Ammon's horn (tissue), 1 donor: ENCODE data around the gene SLC44A3.

ENCODE experiments used
- DNase-seq: peaks from one replicate; pipeline ENCODE4 v3.0.0-alpha.2; 2016; ENCODE audit warnings: low spot score

SLC44A3 gene

DNA sequence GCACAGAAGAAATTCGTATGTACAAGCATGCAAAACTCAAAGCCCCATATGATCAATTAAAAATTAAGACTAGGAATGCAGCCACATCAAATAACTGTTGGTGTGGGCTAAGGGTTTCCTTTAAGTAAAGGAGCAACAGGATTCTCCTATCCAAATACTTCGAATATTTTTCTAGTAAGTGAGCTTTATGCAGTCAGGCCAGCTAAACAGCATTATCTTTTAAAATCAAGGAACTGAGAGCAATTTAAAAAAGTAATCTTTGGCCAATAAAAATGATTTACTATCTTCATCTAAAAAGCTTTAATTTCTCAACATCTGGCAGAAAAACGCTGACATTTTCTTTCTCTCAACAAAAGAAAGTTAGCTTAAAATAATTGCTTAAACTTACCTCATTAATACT, 87.0 kb downstream of the SLC44A3 start:
- no peak for DNase-seq

DNA sequence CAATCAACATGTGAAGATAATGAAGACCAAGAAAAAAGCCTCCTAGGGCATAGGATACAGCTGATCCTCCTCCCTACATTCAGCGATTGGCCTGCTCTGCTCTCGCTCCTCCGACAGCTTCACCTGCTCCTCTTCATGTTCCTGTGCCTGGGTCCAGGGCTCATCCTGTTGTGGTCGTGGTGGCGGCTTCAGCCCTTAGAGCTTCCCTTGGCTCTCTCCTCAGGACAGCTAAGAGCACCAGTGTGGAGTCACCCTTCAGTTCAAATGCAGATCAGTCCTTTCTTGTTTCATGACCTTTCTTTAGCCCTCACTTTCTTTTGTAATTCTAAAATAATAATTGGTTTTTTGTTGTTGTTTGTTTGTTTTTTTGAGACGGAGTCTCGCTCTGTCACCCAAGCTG, 88.0 kb downstream of the SLC44A3 start:
- DNase-seq, result no peak

- no peak for DNase-seq
Measured at GRCh38 chr1:94908965-94909364, 88.8 kb downstream of the SLC44A3 start.

GRCh38 chr1:94909486-94909885, 89.3 kb downstream of the SLC44A3 start:
- DNase-seq, result no peak

DNA sequence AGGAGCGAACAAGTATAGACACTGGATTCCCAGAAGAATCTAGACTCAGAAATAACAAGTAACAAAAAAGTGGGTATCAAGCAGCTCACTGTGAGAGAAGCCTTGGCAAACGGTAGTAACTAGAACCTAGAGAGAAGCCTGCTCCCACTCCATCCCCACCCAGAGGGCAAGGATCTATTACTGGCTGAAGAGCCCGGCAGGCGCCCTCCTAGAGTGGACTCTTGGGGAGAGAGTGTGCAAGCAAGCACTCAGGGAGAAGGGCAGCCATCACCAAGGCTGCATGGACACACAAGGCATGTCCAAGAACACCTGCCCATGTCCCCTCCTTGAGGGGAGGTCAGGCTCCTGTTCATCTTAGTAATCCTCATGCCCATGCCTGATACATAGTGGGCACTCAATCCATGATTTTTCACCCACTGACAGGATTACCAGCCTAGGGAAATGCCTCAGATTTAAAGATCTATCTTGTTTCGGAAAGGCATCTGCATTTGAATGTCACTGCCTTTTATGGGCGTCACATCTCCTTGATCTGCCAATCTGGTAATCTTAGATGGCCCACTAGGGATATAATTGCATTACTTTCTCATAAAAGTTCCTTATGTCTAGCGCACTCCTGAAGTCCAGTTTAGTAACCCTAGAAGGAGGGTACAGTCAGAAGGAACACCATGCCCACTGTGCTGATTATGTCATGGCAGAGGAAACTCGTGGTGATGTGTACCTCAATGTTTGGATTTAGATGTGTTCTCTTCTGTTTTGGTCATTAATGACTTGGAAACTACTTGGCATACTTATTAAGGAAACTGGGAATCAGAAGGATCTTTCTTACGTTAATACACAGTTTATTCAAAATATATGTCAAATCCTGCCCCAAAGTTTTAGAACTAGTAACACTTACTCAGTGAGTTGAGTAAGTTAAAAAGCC, 92.4 kb downstream of the SLC44A3 start:
- DNase-seq, result no peak

GRCh38 chr1:94917251-94917650, 97.1 kb downstream of the SLC44A3 start:
- no peak for DNase-seq

DNA sequence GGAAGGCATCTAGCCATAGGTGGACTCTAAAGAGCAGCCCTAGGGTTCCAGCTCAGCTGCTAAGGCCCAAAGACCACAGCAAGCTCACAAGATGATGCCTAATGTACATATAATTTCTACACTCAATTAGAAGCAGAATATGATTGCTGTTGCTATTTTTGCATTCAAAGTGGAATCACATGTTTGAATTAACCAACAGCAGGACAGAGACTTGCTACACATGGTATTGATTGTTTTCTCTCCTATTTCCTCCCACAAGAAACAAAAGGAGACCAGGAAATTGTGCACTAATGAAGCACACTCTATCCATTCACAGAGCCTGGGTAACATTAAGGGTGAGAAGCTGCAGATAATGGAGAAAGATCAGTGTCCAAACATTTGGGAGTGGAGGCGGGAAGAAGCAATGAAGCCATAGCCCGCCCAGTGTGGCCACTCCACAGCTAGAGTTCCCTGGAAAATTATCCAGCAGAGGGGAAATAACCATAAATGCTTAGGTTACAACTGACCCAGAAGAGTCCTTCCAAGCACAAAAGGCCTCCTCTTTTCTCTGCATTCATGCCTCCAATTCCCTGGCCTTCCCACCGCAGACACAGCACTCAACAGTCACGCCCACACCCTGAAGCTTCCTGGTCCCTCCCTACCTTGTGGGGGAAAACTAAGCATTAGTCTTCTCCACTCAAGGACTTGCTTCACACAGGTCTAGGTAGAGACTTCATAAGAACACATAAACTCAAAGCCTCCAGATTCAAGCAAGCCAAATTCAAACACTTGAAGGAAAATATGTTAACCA, 99.3 kb downstream of the SLC44A3 start:
- no peak for DNase-seq

DNA sequence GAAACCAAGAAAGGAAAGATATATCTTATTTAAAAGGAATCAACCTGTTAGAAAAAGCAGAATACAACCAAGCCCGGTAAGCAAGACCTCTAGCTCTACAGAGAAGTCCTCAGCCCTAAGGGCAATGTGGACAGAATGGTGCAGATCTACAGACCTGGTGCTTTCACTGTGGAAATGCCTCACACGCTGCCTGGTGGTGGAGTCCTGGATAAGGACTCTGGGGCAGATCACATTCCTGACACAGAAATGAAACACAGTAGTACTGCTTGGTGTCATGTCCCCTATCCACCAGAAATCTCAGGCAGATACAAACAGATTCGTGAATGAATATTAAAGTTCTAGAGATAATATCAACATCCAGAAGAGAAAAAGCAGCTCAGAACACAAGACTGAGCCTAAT, 99.9 kb downstream of the SLC44A3 start:
- no peak for DNase-seq

DNA sequence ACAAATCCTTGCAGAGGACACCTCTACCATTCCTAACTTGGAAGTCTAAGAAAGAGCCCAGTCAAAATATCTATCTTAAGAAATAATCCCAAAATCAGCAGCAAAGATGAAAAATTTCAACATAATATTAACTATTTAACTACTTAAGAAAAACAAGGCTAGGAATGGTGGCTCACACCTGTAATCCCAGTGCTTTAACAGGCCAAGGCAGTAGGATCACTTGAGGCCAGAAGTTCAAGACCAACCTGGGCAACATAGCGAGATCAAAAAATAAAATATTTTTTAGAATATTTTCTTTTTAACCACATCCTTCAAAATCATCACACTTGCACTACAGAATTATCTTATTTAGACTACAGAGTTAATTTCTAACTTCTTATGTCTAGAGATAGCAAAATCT, 101.8 kb downstream of the SLC44A3 start:
- DNase-seq, result no peak

DNA sequence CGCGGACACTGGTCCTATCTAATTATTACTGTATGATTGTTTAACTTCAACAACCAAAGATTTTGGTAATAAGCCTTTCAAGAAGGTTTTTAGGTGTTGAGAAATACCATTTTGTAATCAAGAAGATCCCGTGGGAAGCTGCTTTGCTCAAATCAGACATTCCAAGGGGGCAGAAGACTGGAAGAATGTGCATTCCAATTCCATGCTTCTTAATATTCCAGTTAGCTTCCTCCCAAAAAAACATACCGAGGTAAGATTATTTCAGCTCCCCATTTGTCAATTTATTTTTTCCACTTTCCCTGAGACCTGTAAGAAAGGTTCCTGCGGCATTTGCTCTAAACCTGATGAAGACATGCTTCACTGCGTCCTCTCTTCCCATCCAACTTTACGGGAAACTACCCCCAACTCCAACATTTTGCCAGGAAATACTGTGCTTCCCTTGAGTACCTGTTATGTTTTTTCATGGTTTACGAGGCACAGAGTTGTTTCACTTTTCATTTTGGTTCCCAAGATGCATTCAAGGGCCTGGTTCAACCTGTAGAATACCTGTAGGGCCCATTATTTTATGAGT, 102.7 kb downstream of the SLC44A3 start:
- no peak for DNase-seq

GRCh38 chr1:94925004-94925403, 104.8 kb downstream of the SLC44A3 start:
- DNase-seq, result no peak

GRCh38 chr1:94925561-94926125, 105.5 kb downstream of the SLC44A3 start:
- DNase-seq, result peak; percentile 91

DNA sequence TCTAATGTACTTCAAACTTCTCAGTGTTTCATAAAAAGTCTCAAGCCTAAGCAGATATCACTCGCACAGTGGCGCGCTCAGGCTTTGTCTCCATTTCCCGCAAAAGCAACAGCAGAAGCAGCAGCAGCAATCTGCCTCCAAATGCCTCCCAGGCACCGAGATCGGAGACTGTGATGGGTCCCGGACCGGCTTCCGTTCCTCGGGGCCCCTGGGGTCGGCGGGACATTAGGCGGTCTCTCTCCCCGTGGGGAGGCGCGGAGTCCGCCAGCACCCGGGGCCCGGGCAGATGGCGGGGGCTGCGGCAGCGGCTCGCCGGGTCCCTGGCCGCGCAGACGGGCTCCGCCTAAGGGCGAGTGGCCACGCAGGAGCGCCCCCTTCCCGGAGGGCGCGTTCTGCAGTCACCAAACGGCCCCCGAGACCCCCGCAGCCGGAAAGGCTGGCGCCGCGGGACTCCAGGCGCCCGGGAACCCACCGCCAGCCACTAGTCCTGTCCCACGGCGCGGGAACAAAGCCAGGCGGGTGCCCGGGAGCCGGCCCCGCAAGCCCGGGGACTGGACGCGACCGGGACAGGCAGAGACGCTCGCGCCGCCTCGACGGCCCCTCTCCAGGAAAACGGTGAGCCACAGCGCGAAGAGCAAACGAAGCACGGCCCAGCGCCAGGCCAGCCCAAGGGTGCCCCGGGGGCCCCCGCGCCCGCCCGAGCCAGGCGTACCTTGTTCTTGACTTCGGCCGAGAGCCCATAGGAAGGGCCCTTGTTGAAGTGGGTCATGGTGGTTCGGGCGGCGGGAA, 106.2 kb downstream of the SLC44A3 start:
- DNase-seq, result peak; percentile 57

DNA sequence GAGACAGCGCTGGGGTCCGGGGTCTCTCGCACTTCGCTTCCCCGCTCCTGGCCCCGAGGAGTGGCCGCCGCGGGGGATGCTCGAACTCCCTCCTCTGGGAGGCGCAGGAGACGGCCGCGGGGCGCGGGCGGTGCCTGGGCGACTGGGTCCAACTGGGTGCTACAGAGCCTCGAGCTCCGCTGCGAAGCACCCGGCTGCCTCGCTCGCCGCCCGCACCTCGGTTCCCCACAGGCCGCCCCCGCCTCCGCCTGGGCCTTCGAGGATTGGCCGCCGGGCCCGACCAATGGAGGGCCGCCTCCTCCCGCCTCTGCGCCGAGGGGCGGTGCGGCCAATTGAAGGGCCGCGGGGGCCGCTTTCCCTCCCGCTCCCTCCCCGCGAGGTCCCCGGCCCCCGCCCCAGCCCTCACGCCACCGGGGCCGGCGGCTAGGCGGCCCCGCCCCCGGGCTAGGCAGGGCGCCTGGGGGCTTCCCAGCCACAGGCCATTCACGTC, 106.8 kb downstream of the SLC44A3 start, which contains the start of gene CNN3:
TSS of gene CNN3 (minus strand) at position 196 of the 490 bp plus-strand sequence. CDS start 216 bp downstream, outside the sequence.
- peak; percentile 95 for DNase-seq

DNA sequence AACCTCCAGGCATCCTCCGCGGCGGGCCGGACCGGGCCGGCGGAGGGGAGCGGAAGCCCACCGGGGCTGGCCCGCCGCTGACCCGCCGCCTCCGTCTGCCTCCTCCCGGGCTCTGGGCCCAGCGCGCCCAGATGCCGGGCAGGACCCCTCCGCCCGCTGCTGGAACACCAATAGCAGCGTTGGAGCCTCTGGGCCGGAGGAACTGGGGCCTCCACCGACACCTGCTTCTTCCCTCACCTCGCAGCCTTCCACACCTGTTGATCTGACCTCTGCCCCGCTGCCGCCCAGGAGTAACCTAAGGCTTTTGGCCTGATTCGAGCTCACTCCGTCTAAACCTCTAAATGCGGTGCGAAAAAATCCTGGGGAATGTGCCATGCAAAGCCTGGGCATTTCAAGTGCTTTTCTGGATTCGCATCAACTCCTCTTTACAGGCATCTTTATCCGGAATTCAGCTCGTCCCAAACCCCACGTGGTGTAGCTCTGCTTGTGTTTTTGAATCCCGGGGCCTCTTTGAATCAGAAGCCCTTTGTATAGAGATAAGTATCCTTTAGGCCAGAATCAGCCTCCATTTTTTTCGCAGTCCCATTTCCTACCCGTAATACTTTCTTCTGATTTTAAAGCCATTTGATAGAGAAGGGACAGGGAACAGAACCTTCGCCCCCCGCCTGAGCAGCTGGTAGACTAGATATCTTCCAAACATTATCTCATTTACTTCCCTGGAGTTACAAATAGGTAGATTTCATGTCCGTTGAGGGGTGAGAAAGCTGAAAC, 107.4 kb downstream of the SLC44A3 start:
- DNase-seq, result peak; percentile 56

- DNase-seq, result no peak
Measured at GRCh38 chr1:94928293-94928939, 108.3 kb downstream of the SLC44A3 start.

GRCh38 chr1:94929351-94930217, 109.4 kb downstream of the SLC44A3 start:
- no peak for DNase-seq

- no peak for DNase-seq
Measured at GRCh38 chr1:94931254-94931841, 111.2 kb downstream of the SLC44A3 start.

DNA sequence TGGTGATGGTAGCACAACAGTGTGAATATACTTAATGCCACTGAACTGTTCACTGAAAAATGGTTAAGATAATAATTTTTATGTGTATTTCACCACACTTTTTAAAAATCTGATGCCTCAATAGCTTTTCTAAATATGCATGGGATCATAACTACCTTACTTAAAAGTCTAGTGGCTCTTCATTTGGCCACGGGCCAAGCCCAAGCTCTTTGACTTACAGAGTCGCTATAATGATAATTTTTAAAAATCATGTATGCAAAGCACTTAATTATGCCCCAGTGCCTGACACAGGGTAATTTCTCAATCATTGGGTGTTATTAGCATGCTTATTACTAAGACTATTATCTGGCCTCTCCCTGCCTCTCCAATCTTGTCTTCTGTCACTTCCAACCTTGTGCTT, 114.4 kb downstream of the SLC44A3 start:
- DNase-seq, result no peak
